Subcutaneous adipose tissue (tissue), 4 donors: ENCODE measurements around the gene CCDC40. TPM values are rescaled to one million over a fixed set of nuclear protein-coding genes. Genes with fewer than 3 reads are reported as not detected.

Experiments
- total RNA-seq, 4 donors: library from RNA; depleted of rRNA; stranded (reverse); fragments of >200 nt; gene quantifications; one replicate each; pipeline ENCODE4 v1.1.0, GENCODE V29; 2016
- TF ChIP-seq, protein P1 (sequence below): fragments of 450-650 bp; IDR thresholded peaks from one replicate; pipeline ENCODE4 v1.5.1; 2016; ENCODE audit warnings: low read depth, mild to moderate bottlenecking, control low read depth, antibody characterized with exemption, moderate library complexity

CCDC40 gene
- total RNA-seq, 4 donors from 2014 or later: 3.1 to 5.5 (median 4.6) TPM

DNA sequence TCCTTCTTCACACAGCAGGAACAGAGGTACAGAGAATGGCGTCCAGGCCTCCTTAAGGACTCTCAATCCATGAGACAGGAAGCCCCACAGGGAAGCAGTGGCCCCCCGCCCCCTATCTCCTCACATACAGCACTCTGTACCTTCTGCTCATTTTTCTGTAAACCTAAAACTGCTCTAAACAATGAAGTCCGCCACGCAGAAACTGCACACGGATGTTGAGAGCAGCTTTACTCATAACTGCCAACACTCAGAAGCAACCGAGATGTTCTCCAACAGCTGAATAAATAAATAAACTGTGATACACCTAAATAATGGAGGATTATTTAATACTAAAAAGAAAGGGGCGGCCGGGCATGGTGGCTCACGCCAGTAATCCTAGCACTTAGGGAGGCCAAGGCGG, 10.6 kb upstream of the CCDC40 start:
- TF ChIP-seq, protein P1, sequence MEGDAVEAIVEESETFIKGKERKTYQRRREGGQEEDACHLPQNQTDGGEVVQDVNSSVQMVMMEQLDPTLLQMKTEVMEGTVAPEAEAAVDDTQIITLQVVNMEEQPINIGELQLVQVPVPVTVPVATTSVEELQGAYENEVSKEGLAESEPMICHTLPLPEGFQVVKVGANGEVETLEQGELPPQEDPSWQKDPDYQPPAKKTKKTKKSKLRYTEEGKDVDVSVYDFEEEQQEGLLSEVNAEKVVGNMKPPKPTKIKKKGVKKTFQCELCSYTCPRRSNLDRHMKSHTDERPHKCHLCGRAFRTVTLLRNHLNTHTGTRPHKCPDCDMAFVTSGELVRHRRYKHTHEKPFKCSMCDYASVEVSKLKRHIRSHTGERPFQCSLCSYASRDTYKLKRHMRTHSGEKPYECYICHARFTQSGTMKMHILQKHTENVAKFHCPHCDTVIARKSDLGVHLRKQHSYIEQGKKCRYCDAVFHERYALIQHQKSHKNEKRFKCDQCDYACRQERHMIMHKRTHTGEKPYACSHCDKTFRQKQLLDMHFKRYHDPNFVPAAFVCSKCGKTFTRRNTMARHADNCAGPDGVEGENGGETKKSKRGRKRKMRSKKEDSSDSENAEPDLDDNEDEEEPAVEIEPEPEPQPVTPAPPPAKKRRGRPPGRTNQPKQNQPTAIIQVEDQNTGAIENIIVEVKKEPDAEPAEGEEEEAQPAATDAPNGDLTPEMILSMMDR: no peak

DNA sequence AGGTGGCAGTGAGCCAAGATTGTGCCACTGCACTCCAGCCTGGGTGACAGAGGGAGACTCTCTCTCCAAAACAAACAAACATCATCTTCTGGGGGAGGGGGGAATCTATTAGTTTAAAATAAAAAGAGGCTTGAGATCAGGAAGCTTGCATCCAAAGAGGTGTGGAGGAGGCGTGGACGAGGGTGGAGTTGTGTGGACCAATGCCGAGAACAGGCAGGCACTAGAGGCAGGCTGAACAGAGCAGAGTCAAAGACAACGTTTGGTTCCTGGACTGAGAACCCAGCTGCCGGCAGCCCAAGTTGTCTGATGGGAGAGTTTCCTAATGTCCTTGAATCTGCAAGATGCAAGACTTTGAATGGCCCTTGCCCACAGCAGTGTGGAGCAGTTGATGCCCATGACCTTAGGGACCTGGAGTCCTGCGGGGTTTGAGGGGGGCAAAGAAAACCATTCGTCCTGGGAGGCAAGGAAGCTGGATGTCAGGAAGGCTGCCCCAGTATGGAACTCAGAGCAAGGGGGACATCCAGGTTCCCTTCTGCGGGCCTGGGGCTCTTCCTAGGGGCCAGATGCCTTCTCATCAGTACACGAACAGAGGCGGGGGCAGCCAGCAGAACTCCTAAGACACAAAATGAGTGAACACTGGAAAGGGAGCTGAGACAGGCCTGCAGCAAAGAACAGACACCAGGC, 9.9 kb upstream of the CCDC40 start:
- TF ChIP-seq, protein P1: no peak

DNA sequence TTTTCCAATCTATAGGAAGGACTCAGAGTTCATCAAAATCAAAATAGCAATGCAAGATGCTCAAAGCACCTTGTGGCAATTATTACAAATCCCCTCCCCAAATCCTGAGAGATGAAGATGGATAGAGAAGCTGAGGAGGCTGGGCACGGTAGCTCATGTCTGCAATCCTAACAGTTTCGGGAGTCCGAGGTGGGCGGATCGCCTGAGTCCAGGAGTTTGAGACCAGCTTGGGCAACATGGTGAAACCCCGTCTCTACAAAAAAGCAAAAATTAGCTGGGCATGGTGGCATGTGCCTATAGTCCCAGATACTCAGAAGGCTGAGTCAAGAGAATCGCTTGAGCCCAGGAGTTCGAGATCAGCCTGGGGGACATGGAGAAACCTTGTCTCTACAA, 9.4 kb upstream of the CCDC40 start:
- TF ChIP-seq, protein P1: no peak

DNA sequence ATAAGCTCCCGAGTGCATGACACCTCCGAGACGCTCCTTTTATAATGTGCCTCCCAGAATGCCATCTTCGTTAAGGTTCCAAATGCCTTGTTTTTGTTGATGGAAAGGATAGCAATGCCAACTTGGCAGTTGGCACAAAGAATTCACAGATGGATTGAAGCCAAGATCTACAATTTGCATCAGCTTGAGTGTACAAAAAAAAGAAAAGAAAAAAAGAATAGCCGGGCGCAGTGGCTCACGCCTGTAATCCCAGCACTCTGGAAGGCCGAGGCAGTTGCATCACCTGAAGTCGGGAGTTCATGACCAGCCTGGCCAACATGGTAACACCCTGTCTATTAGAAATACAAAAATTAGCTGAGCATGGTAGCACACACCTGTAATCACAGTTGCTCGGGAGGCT, 8.4 kb upstream of the CCDC40 start:
- TF ChIP-seq, protein P1: no peak

DNA sequence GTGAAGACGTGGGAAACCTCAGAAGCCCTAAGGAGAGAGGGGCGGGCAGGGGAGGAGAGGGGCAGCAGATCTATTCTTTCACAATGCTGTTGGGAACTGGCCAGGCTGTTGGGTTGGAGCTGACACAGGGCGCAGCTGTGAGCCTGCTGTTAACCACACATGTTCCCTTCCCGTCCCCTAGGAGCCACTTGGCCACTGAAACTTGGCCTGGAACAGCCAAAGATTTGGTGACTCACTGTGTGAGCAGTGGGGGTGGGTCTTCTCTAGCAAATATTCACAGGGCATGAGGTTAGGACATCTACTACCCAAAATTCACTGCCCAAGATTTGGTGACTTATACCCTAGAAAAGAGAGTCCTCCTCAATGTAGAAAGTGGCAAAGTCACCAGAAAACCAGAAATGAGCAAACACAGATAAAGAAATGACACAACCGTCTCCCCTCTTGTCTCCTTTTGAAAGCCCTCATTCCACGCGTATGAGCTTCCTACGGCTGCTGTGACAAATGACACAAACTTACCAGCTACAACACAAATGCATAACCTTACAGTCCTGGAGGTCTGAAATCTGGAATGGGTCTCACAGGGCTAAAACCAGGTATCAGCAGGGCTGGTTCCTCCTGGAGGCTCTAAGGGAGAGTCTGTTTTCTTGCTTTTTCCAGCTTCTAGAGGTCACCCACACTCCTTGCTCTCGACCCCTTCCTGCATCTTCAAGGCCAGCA, 7.0 kb upstream of the CCDC40 start:
- TF ChIP-seq, protein P1: no peak

DNA sequence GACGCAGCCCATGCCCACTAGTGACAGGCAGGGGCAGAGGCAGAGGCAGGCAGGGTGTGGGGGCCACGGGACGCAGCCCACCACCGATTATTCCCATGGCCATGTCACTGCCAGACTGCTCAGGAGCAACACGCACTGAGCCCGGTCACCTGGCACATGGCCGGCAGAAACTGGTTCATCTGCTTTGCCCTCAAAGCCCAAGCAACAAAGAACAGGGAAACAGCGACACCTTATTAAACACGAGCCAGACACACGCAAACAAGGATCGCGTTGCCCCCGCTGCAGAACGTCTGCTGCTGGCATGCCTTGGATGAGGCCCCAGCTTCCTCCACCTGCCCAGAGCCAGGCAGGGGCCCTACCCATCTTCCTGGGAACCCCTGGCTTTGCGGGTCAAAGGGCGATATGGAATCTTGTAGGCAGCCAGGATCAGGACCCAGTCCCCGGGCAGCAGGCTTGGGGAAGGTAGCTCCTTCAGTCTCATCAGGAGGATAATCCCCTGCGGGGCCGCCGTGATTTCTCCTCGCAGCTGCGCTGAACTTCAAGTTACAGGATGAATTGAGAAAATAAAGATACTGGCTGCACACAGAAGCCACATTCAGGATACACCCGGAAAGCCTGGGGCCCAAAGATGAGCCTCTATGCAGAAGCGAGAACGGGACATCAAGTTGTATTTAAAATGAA, 5.6 kb upstream of the CCDC40 start:
- TF ChIP-seq, protein P1: no peak
